HepG2 (cell line): ENCODE results near the gene RNF213. TPM values are rescaled to one million over a fixed set of nuclear protein-coding genes. Genes with fewer than 3 reads are reported as not detected.

ENCODE experiments used
- ATF6 ChIP-seq: sonication (generic); formaldehyde crosslinking; conservative IDR thresholded peaks from 2 replicates; pipeline ENCODE4 v1.4.0; 2020; ENCODE audit warnings: missing genetic modification reagents
- BRCA1 ChIP-seq: sonication (generic); formaldehyde crosslinking; IDR thresholded peaks from 2 replicates; pipeline ENCODE4 v1.4.0; 2020; ENCODE audit warnings: missing genetic modification reagents
- CBX5 ChIP-seq: sonication (generic); formaldehyde crosslinking; IDR thresholded peaks from 2 replicates; pipeline ENCODE4 v1.4.0; 2020; ENCODE audit warnings: missing genetic modification reagents, borderline replicate concordance
- CENPX ChIP-seq: sonication (generic); formaldehyde crosslinking; IDR thresholded peaks from 2 replicates; pipeline ENCODE4 v1.9.0; 2021; ENCODE audit warnings: mild to moderate bottlenecking, missing genetic modification reagents, moderate library complexity
- DMAP1 ChIP-seq: IDR thresholded peaks from 2 replicates; pipeline ENCODE4 v1.6.1; 2016
- IRX3 ChIP-seq: sonication (generic); formaldehyde crosslinking; IDR thresholded peaks from 2 replicates; pipeline ENCODE4 v1.8.1; 2023; ENCODE audit warnings: mild to moderate bottlenecking, low read depth, missing genetic modification reagents, borderline replicate concordance
- MIER2 ChIP-seq: IDR thresholded peaks from 2 replicates; pipeline ENCODE4 v1.6.1; 2016; ENCODE audit warnings: missing biosample characterization, missing genetic modification reagents
- MTA1 ChIP-seq: sonication (generic); formaldehyde crosslinking; IDR thresholded peaks from 2 replicates; pipeline ENCODE4 v1.4.0; 2020; ENCODE audit warnings: missing genetic modification reagents, mild to moderate bottlenecking, borderline replicate concordance
- NAIF1 ChIP-seq: sonication (generic); formaldehyde crosslinking; IDR thresholded peaks from 2 replicates; pipeline ENCODE4 v1.5.0; 2020; ENCODE audit warnings: mild to moderate bottlenecking, missing genetic modification reagents, borderline replicate concordance
- SPEN ChIP-seq: sonication (generic); formaldehyde crosslinking; IDR thresholded peaks from 2 replicates; pipeline ENCODE4 v1.5.1; 2020; ENCODE audit warnings: low read depth, mild to moderate bottlenecking, missing genetic modification reagents
- SRY ChIP-seq: sonication (generic); formaldehyde crosslinking; IDR thresholded peaks from 2 replicates; pipeline ENCODE4 v1.8.0; 2022; ENCODE audit warnings: mild to moderate bottlenecking, missing genetic modification reagents
- XBP1 ChIP-seq: sonication (generic); formaldehyde crosslinking; IDR thresholded peaks from 2 replicates; pipeline ENCODE4 v1.5.0; 2020; ENCODE audit warnings: missing genetic modification reagents
- ZNF121 ChIP-seq: sonication (generic); formaldehyde crosslinking; IDR thresholded peaks from 2 replicates; pipeline ENCODE4 v1.5.0; 2020; ENCODE audit warnings: mild to moderate bottlenecking, missing genetic modification reagents
- ZNF329 ChIP-seq: sonication (generic); formaldehyde crosslinking; IDR thresholded peaks from 2 replicates; pipeline ENCODE4 v1.9.0; 2021; ENCODE audit warnings: low read depth, mild to moderate bottlenecking, missing genetic modification reagents
- ZNF432 ChIP-seq: sonication (generic); formaldehyde crosslinking; IDR thresholded peaks from 2 replicates; pipeline ENCODE4 v1.5.0; 2020; ENCODE audit warnings: missing genetic modification reagents, mild to moderate bottlenecking, borderline replicate concordance
- ZNF496 ChIP-seq: sonication (generic); formaldehyde crosslinking; IDR thresholded peaks from 2 replicates; pipeline ENCODE4 v1.8.1; 2023; ENCODE audit warnings: mild to moderate bottlenecking, moderate library complexity, missing genetic modification reagents; ENCODE audit not compliant: insufficient replicate concordance
- ZNF678 ChIP-seq: sonication (generic); formaldehyde crosslinking; IDR thresholded peaks from 2 replicates; pipeline ENCODE4 v1.4.0; 2020; ENCODE audit warnings: mild to moderate bottlenecking, missing genetic modification reagents
- polyA plus RNA-seq, 8 experiments: library from polyadenylated mRNA; depleted of rRNA in 3 of 8; stranded (reverse) in 7 of 8; unstranded in 1 of 8; fragments of >200 nt; fragmentation: Illumina TruSeq in 4 of 8; extraction: Trizol in 4 of 8; gene quantifications; 2 replicates each; pipeline versions ENCODE4 v1.2.1 to v1.2.3, GENCODE V29; 2011 to 2016; ENCODE audit warnings: low read depth in 4 of 8, missing spikeins in 1 of 8, mixed read lengths in 1 of 8; ENCODE audit not compliant: insufficient read depth in 1 of 8
- total RNA-seq, 5 experiments: library from RNA; depleted of rRNA; stranded (reverse); fragments of >200 nt; fragmentation: Illumina TruSeq; extraction: Trizol; gene quantifications; 2 replicates each; pipeline ENCODE4 v1.2.3, GENCODE V29; 2016; ENCODE audit warnings: low read depth in 1 of 5
- TF ChIP-seq, protein P1 (sequence below): sonication (generic); formaldehyde crosslinking; conservative IDR thresholded peaks from 2 replicates; pipeline ENCODE4 v1.4.0; 2020; ENCODE audit warnings: missing genetic modification reagents
- TF ChIP-seq, protein P2 (sequence below): sonication (generic); formaldehyde crosslinking; IDR thresholded peaks from 2 replicates; pipeline ENCODE4 v1.8.0; 2022; ENCODE audit warnings: low read depth, missing genetic modification reagents
- TF ChIP-seq, protein P3 (sequence below): sonication (generic); formaldehyde crosslinking; IDR thresholded peaks from 2 replicates; pipeline ENCODE4 v1.8.1; 2022; ENCODE audit warnings: low read depth, mild to moderate bottlenecking, missing genetic modification reagents
- TF ChIP-seq, protein P4 (sequence below): sonication (generic); formaldehyde crosslinking; IDR thresholded peaks from 2 replicates; pipeline ENCODE4 v1.4.0; 2020; ENCODE audit warnings: missing genetic modification reagents

The RNF213 gene
- total and polyA plus RNA-seq, 2 of the 13 experiments (the other 11 are each of a cell fraction or from before 2014, with no cell fraction given): 38.6 to 38.7 TPM

DNA sequence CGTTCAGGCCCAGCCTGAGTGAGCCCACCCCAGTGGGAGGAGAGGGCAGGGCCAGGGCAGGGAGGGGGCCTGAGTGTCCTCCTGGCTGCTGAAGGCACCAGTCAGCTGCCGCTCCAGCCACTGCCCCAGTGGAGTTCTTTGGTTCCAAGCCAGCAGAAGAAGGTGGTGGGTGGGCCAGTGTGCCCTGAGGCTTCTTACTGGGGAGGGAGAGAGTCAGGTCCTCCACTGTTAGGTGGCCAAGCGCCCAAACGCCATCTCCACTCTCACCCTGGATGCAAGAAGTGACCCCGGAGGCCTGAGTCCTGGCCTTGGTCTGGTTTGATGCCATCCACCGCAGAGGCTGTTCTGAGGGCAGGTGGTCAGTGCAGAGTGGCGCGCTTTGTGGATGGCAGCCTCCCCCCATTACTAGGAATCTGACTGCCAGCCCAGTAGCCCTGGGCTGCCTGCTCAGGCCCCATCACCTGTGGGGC, 2.2 kb downstream of the RNF213 start (continued):
- TF ChIP-seq, protein P1, sequence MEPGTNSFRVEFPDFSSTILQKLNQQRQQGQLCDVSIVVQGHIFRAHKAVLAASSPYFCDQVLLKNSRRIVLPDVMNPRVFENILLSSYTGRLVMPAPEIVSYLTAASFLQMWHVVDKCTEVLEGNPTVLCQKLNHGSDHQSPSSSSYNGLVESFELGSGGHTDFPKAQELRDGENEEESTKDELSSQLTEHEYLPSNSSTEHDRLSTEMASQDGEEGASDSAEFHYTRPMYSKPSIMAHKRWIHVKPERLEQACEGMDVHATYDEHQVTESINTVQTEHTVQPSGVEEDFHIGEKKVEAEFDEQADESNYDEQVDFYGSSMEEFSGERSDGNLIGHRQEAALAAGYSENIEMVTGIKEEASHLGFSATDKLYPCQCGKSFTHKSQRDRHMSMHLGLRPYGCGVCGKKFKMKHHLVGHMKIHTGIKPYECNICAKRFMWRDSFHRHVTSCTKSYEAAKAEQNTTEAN (CRISPR knock-in tag): 0 out of 2 replicates have a peak, but pooled peaks have one; percentile 11
- TF ChIP-seq NAIF1 (CRISPR knock-in tag) (0 out of 2 replicates have a peak, but pooled peaks have one; percentile 44), XBP1 (no peak), DMAP1 (no peak), ZNF678 (CRISPR knock-in tag) (no peak), ZNF329 (CRISPR knock-in tag) (no peak), ATF6 (CRISPR knock-in tag) (no peak), MTA1 (CRISPR knock-in tag) (0 out of 2 replicates have a peak, but pooled peaks have one; percentile 3), MIER2 (CRISPR knock-in tag) (no peak), BRCA1 (CRISPR knock-in tag) (no peak), ZNF121 (no peak), IRX3 (CRISPR knock-in tag) (0 out of 2 replicates have a peak, but pooled peaks have one; percentile 14), CBX5 (CRISPR knock-in tag) (no peak), CENPX (CRISPR knock-in tag) (no peak), ZNF432 (CRISPR knock-in tag) (no peak), ZNF496 (CRISPR knock-in tag) (no peak), SPEN (peak; percentile 21), SRY (no peak)
- TF ChIP-seq, protein P2, sequence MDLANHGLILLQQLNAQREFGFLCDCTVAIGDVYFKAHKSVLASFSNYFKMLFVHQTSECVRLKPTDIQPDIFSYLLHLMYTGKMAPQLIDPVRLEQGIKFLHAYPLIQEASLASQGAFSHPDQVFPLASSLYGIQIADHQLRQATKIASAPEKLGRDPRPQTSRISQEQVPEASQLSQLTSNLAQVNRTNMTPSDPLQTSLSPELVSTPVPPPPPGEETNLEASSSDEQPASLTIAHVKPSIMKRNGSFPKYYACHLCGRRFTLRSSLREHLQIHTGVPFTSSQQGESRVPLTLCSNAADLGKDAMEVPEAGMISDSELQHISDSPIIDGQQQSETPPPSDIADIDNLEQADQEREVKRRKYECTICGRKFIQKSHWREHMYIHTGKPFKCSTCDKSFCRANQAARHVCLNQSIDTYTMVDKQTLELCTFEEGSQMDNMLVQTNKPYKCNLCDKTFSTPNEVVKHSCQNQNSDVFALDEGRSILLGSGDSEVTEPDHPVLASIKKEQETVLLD (CRISPR knock-in tag): 0 out of 2 replicates have a peak, but pooled peaks have one; percentile 31
- TF ChIP-seq, protein P3, sequence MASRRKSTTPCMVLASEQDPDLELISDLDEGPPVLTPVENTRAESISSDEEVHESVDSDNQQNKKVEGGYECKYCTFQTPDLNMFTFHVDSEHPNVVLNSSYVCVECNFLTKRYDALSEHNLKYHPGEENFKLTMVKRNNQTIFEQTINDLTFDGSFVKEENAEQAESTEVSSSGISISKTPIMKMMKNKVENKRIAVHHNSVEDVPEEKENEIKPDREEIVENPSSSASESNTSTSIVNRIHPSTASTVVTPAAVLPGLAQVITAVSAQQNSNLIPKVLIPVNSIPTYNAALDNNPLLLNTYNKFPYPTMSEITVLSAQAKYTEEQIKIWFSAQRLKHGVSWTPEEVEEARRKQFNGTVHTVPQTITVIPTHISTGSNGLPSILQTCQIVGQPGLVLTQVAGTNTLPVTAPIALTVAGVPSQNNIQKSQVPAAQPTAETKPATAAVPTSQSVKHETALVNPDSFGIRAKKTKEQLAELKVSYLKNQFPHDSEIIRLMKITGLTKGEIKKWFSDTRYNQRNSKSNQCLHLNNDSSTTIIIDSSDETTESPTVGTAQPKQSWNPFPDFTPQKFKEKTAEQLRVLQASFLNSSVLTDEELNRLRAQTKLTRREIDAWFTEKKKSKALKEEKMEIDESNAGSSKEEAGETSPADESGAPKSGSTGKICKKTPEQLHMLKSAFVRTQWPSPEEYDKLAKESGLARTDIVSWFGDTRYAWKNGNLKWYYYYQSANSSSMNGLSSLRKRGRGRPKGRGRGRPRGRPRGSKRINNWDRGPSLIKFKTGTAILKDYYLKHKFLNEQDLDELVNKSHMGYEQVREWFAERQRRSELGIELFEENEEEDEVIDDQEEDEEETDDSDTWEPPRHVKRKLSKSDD (CRISPR knock-in tag): no peak
- TF ChIP-seq, protein P4, sequence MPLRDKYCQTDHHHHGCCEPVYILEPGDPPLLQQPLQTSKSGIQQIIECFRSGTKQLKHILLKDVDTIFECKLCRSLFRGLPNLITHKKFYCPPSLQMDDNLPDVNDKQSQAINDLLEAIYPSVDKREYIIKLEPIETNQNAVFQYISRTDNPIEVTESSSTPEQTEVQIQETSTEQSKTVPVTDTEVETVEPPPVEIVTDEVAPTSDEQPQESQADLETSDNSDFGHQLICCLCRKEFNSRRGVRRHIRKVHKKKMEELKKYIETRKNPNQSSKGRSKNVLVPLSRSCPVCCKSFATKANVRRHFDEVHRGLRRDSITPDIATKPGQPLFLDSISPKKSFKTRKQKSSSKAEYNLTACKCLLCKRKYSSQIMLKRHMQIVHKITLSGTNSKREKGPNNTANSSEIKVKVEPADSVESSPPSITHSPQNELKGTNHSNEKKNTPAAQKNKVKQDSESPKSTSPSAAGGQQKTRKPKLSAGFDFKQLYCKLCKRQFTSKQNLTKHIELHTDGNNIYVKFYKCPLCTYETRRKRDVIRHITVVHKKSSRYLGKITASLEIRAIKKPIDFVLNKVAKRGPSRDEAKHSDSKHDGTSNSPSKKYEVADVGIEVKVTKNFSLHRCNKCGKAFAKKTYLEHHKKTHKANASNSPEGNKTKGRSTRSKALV (CRISPR knock-in tag): 0 out of 2 replicates have a peak, but pooled peaks have one; percentile 2
